Keratinocyte (primary cell): ENCODE data around the gene HHIPL1.

ENCODE experiments used
- EZH2 ChIP-seq: IDR thresholded peaks from one replicate; pipeline ENCODE4 v1.6.1; 2012; ENCODE audit warnings: inconsistent platforms, mild to moderate bottlenecking, low read length, moderate library complexity
- TF ChIP-seq, protein P1 (sequence below), 3 experiments: IDR thresholded peaks in 1 of 3; conservative IDR thresholded peaks in 1 of 3; optimal IDR thresholded peaks in 1 of 3; 2 replicates in 2 of 3; 3 replicates in 1 of 3; pipeline versions ENCODE3 to v1.5.1; 2011; ENCODE audit warnings: low read length in 3 of 3, mild to moderate bottlenecking in 3 of 3, moderate library complexity in 2 of 3, control low read depth in 1 of 3, inconsistent platforms in 1 of 3; ENCODE audit not compliant: insufficient read depth in 2 of 3; ENCODE audit errors: extremely low read depth in 1 of 3

- TF ChIP-seq EZH2: no peak
- TF ChIP-seq, protein P1, sequence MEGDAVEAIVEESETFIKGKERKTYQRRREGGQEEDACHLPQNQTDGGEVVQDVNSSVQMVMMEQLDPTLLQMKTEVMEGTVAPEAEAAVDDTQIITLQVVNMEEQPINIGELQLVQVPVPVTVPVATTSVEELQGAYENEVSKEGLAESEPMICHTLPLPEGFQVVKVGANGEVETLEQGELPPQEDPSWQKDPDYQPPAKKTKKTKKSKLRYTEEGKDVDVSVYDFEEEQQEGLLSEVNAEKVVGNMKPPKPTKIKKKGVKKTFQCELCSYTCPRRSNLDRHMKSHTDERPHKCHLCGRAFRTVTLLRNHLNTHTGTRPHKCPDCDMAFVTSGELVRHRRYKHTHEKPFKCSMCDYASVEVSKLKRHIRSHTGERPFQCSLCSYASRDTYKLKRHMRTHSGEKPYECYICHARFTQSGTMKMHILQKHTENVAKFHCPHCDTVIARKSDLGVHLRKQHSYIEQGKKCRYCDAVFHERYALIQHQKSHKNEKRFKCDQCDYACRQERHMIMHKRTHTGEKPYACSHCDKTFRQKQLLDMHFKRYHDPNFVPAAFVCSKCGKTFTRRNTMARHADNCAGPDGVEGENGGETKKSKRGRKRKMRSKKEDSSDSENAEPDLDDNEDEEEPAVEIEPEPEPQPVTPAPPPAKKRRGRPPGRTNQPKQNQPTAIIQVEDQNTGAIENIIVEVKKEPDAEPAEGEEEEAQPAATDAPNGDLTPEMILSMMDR (optimal IDR thresholded peaks at IDR 0.05 in 1 of 3, IDR thresholded peaks at IDR 0.05 in 1 of 3, conservative IDR thresholded peaks at IDR 0.05 in 1 of 3; ENCODE audit: extremely low read depth in 1 of 3, insufficient read depth in 2 of 3, low read length in 3 of 3): no peak
These were observed 29.2 kb downstream of the HHIPL1 start for GRCh38 chr14:99674064-99674650.
